Hepatocyte (in vitro differentiated cells): Measurements from ENCODE around the gene KMT2E. TPM values are rescaled to one million over a fixed set of nuclear protein-coding genes. Genes with fewer than 3 reads are reported as not detected.
A peak's percentile ranks its signal among the peaks of the same experiment; 100 is the strongest.

Experiments
- DNase-seq: peaks from one replicate; pipeline ENCODE4 v3.0.0-alpha.2; 2016; ENCODE audit warnings: low spot score
- H2AFZ ChIP-seq: fragments of 200-600 bp; sonication (generic); 2 replicates; pipeline ENCODE4 v1.6.0; 2016; ENCODE audit warnings: antibody characterized with exemption, mild to moderate bottlenecking
- H3K27ac ChIP-seq: fragments of 200-600 bp; sonication (generic); 2 replicates; pipeline ENCODE4 v1.5.1; 2016; ENCODE audit warnings: mild to moderate bottlenecking
- H3K27me3 ChIP-seq: fragments of 200-600 bp; sonication (generic); 2 replicates; pipeline ENCODE4 v1.6.1; 2016
- H3K36me3 ChIP-seq: fragments of 200-600 bp; sonication (generic); replicated peaks from 2 replicates; pipeline ENCODE4 v1.5.1; 2016; ENCODE audit warnings: low read depth; ENCODE audit not compliant: insufficient read depth
- H3K4me1 ChIP-seq: fragments of 200-600 bp; sonication (generic); 2 replicates; pipeline ENCODE4 v1.5.1; 2016; ENCODE audit warnings: mild to moderate bottlenecking, moderate library complexity; ENCODE audit not compliant: insufficient read depth
- H3K4me2 ChIP-seq: fragments of 200-600 bp; sonication (generic); 2 replicates; pipeline ENCODE4 v1.6.0; 2016
- H3K4me3 ChIP-seq: fragments of 200-600 bp; sonication (generic); 2 replicates; pipeline ENCODE4 v1.5.1; 2016; ENCODE audit warnings: mild to moderate bottlenecking
- H3K79me2 ChIP-seq: fragments of 200-600 bp; sonication (generic); 2 replicates; pipeline ENCODE4 v1.6.0; 2017; ENCODE audit warnings: mild to moderate bottlenecking
- H3K9me2 ChIP-seq: fragments of 200-600 bp; sonication (generic); replicated peaks from 2 replicates; pipeline ENCODE4 v1.6.0; 2017; ENCODE audit warnings: mild to moderate bottlenecking; ENCODE audit not compliant: insufficient read depth
- H3K9me3 ChIP-seq: fragments of 200-600 bp; sonication (generic); 2 replicates; pipeline ENCODE4 v1.5.1; 2016; ENCODE audit warnings: low read depth, mild to moderate bottlenecking
- H4K20me1 ChIP-seq: fragments of 200-600 bp; sonication (generic); 2 replicates; pipeline ENCODE4 v1.6.0; 2016; ENCODE audit warnings: mild to moderate bottlenecking; ENCODE audit not compliant: insufficient read depth, poor library complexity, severe bottlenecking
- CTCF ChIP-seq: fragments of 200-600 bp; sonication (generic); IDR thresholded peaks from 2 replicates; pipeline ENCODE4 v1.5.1; 2016; ENCODE audit warnings: antibody characterized with exemption, mild to moderate bottlenecking; ENCODE audit not compliant: poor library complexity
- EZH2 ChIP-seq: fragments of 200-600 bp; sonication (generic); IDR thresholded peaks from 2 replicates; pipeline ENCODE4 v1.6.1; 2016; ENCODE audit warnings: antibody characterized with exemption, mild to moderate bottlenecking, borderline replicate concordance
- EZH2phosphoT487 ChIP-seq: fragments of 200-600 bp; sonication (generic); IDR thresholded peaks from one replicate; pipeline ENCODE4 v1.6.1; 2018; ENCODE audit warnings: antibody characterized with exemption, mild to moderate bottlenecking, low read depth, moderate library complexity; ENCODE audit not compliant: unreplicated experiment, severe bottlenecking
- WGBS: methylation state at CpG from one replicate; pipeline ENCODE4 v1.1.6; 2016; ENCODE audit warnings: low lambda C conversion rate; ENCODE audit errors: missing lambda C conversion rate; 5-methylcytosine and 5-hydroxymethylcytosine counted together
- polyA plus RNA-seq: library from polyadenylated mRNA; unstranded; fragments of >200 nt; fragmentation: Nextera tagmentation; extraction: Ambion mirVana; gene quantifications from 2 replicates; pipeline ENCODE4 v1.2.1, GENCODE V29; 2016
- total RNA-seq: library from RNA; depleted of rRNA; stranded (reverse); fragments of >200 nt; gene quantifications from 2 replicates; pipeline ENCODE4 v1.2.3, GENCODE V29; 2014

The KMT2E gene
- total and polyA plus RNA-seq, 2 experiments from 2014 or later: 69.7 to 70.8 TPM

GRCh38 chr7:104969183-104969582 is 44.8 kb upstream of the KMT2E start:
- H3K79me2 ChIP-seq: no peaks in the 10 kb centered on the region
- no peaks in the 10 kb centered on the region for H3K9me3 ChIP-seq
- no peak overlapping the region for H3K27ac ChIP-seq
- no peak overlapping the region for H2AFZ ChIP-seq
- no peaks in the 10 kb centered on the region for H3K4me1 ChIP-seq
- no peak overlapping the region for H3K4me2 ChIP-seq
- WGBS: 79% methylated on average over 2 of the region's 2 CpGs
- H3K36me3 ChIP-seq: no peaks in the 10 kb centered on the region
- no peaks in the 10 kb centered on the region for H4K20me1 ChIP-seq
- H3K9me2 ChIP-seq: no peaks in the 10 kb centered on the region
- H3K27me3 ChIP-seq: no peaks in the 10 kb centered on the region
- TF ChIP-seq EZH2phosphoT487: no peak
- no peak for TF ChIP-seq CTCF
- TF ChIP-seq EZH2: no peak
- no peak overlapping the region for H3K4me3 ChIP-seq
- no peak for DNase-seq

GRCh38 chr7:104971290-104972071 is 42.5 kb upstream of the KMT2E start:
- H3K27ac ChIP-seq: peak overlapping the region; percentile 81
- 55% methylated on average over 3 of the region's 3 CpGs for WGBS
- TF ChIP-seq CTCF (no peak), EZH2phosphoT487 (no peak), EZH2 (no peak)
- no peaks in the 10 kb centered on the region for H3K36me3 ChIP-seq
- H4K20me1 ChIP-seq: no peaks in the 10 kb centered on the region
- no peaks in the 10 kb centered on the region for H3K27me3 ChIP-seq
- H3K79me2 ChIP-seq: no peaks in the 10 kb centered on the region
- H3K9me2 ChIP-seq: no peaks in the 10 kb centered on the region
- H3K9me3 ChIP-seq: no peaks in the 10 kb centered on the region
- H3K4me2 ChIP-seq: no peak overlapping the region
- H3K4me3 ChIP-seq: no peak overlapping the region
- DNase-seq: peak; percentile 33
- no peaks in the 10 kb centered on the region for H3K4me1 ChIP-seq
- H2AFZ ChIP-seq: no peak overlapping the region

- Histone ChIP-seq H3K4me1 (peaks cover 5% of the 10 kb centered on the region), H3K27me3 (no peaks in the 10 kb centered on the region), H3K27ac (peak overlapping the region; percentile 81), H4K20me1 (no peaks in the 10 kb centered on the region), H2AFZ (no peak overlapping the region), H3K9me2 (no peaks in the 10 kb centered on the region), H3K36me3 (no peaks in the 10 kb centered on the region), H3K4me3 (no peak overlapping the region), H3K4me2 (no peak overlapping the region), H3K9me3 (no peaks in the 10 kb centered on the region), H3K79me2 (peaks cover under 1% of the 10 kb centered on the region)
- TF ChIP-seq CTCF: no peak
- no peak for TF ChIP-seq EZH2phosphoT487
- no peak for TF ChIP-seq EZH2
- no peak for DNase-seq
- WGBS: 83% methylated on average over 5 of the region's 5 CpGs
Measured at GRCh38 chr7:104972500-104972899, 41.5 kb upstream of the KMT2E start.
